CD4-positive, alpha-beta T cell treated with Interleukin-6 for 4 hours (primary cell): ENCODE data around the gene SV2C.
"Not testable (repeated sequence)": the region's sequence is repeated elsewhere in the genome, so short reads cannot be mapped to it uniquely, and the experiment has no call there.

Experiments used
- DNase-seq: peaks from one replicate; pipeline ENCODE4 v3.0.0-alpha.2; 2020; ENCODE audit warnings: mixed read lengths

SV2C gene, protein sequence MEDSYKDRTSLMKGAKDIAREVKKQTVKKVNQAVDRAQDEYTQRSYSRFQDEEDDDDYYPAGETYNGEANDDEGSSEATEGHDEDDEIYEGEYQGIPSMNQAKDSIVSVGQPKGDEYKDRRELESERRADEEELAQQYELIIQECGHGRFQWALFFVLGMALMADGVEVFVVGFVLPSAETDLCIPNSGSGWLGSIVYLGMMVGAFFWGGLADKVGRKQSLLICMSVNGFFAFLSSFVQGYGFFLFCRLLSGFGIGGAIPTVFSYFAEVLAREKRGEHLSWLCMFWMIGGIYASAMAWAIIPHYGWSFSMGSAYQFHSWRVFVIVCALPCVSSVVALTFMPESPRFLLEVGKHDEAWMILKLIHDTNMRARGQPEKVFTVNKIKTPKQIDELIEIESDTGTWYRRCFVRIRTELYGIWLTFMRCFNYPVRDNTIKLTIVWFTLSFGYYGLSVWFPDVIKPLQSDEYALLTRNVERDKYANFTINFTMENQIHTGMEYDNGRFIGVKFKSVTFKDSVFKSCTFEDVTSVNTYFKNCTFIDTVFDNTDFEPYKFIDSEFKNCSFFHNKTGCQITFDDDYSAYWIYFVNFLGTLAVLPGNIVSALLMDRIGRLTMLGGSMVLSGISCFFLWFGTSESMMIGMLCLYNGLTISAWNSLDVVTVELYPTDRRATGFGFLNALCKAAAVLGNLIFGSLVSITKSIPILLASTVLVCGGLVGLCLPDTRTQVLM

DNA sequence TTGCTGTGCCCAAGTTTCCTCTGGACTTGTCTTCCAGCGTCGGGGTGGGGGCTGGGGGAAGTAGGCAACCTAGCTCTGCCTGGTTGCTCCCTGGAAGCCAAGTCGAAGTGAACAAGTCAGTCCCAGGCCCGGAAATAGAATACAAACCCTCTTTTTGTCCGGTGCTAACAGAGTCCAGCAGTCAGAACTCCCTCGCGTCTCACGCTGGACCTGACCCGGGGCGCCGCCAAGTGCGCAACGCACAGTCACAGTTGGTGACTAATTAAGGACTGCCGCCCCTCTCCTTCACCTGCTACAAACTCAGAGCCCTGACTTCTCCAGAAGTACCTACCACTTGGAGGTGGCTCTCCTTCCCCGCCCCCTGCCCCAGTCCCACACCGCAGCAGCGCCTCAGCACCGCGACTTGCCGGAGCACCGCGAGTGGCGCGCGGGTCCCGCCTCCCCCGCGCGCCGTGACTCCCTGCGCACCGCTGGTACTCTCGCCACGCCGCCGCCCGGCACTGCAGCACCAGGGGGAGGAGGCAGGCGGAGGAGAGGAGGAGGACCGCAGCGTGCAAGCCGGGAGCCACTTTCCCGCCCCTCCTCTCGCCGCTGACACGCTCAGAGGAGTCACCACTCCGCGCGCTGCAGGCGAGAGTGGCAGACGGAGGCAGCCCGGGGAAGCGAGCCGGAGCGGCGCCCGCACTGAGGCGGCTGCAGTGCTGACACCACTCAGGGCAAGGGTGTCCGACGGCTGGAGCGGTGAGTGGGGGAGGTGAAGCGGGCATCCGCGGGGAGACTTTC, at the start of gene SV2C:
TSS of gene SV2C (plus strand) at position 612 of the 783 bp plus-strand sequence. CDS start 48,368 bp downstream, outside the sequence.
- DNase-seq: no peak

DNA sequence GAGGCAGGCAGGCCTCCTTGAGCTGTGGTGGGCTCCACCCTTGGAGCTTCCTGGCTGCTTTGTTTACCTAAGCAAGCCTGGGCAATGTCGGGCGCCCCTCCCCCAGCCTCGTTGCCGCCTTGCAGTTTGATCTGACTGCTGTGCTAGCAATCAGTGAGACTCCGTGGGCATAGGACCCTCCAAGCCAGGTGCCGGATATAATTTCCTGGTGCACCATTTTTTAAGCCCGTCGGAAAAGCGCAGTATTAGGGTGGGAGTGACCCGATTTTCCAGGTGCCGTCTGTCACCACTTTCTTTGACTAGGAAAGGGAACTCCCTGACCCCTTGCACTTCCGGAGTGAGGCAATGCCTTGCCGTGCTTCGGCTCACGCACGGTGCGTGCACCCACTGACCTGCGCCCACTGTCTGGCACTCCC, 45.4 kb upstream of the SV2C start:
- DNase-seq: not testable (repeated sequence)

GRCh38 chr5:76038212-76038611, 45.0 kb upstream of the SV2C start:
- DNase-seq: no peak

DNA sequence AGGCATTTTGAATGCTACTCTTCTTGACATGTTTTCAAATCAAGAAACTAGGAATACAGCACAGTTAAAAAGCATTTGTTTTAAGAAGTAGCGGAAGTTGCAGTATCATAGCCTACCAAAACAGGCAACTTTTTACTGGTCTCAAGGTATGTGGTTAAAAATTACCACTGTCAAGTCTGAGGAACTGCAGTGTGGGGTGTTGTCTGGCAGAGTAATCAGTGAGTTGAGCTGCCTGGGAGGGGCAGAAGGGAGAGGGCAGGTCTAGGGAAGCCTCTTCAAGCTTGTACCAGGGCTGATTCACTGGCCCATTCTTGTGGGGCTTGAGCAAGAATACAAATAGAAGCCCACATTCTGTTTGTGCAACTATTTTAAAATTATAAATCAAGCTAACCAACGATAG, 42.4 kb upstream of the SV2C start:
- DNase-seq: no peak

- DNase-seq: no peak
These were observed 41.3 kb upstream of the SV2C start for GRCh38 chr5:76041863-76042262.

DNA sequence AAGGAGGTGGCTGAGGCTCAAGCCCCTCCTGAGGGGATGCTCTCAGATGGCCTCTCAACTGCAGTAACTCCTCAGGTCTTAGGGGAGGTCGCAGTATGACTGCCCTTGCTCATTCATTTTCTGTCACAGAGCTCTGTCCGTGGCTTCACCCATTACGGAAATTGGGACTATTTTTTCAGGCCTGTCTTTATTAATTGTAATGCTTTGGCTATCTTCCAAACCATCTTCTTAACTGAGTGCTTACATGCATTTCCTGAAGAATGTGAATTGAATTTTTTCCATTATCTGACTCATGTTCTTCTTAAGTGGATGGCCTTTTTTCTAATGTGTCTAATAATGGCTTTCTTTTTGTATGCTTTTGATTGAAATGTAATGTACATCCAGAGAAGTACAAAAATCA, 36.4 kb upstream of the SV2C start:
- no peak for DNase-seq

DNA sequence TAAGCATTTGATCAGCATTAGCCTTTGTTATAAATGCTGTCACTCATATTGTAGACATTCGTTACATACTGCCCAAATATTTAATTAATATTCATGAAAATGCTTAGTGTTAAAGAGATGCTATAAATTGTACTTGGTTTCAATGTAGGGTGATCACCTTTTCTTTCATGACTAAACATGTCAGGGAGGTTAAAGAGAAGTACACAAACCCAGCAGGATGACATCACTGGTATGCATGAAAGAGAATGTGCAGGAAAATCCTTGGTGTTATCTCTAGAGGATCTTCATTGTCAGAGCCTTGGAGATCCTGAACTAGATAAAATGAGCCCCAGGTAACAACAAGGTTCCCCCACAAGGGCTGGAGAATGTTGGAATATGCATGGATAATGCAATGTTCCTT, 33.0 kb upstream of the SV2C start:
- no peak for DNase-seq

DNA sequence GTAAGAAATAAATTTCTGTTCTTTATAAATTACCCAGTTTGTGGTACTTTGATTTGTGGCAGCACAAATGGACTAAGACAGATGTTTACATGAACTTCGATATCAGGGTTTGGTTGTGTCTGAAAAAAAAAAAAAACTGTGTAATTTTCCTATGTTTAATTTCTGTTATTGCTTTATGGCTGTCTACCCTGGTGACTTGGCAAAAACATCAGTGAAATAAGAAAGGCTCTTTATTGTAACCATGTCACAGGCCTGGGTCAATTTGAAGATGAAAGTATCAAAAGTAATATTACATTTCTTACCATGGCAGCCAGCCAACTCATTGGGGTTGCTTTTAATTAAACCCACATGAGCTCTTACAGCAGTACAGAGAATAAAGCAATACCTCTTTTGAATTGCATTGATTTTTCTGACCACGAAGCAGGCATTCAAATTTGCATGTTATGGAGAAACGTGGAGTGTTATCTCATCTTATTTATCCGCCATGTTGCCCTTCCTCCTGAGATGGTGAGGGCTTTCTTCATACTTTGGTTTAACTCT, 20.6 kb upstream of the SV2C start:
- no peak for DNase-seq

- no peak for DNase-seq
These were observed 17.9 kb upstream of the SV2C start for GRCh38 chr5:76065258-76065657.

DNA sequence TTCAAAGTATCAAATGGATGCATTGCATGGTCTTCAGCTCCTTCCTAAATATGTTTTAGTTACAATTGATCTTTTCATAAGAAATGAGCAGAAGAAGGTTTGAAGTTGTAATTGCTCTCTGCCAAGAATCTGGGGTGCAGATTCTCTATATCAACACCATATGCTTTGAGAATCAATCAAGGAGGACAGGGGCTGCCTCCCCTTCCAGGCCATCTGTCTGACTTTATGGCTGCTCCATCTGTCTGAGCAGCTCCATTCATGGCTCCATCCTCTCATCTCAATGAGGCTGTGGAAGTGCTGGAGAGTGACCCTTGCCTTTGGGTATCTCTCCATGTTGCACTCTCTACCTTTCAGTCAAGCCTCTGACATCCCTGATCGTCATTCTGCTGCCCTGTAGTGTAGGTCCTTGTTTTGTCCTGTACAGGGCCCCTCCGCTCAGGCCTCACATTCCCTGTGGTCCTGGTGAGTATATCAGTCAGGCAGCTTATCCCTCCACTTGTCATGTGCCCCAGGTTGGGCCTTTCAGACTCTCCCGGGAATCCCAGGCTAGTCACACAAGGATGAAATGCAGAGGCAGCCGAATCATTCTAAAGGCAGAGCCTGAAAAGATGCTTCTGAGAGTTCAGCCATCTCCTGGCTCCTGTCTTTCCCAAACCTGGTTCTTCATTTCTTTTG, 14.0 kb upstream of the SV2C start:
- DNase-seq: no peak

- DNase-seq: peak; percentile 7
These were observed 8.6 kb upstream of the SV2C start for GRCh38 chr5:76074487-76075065.

DNA sequence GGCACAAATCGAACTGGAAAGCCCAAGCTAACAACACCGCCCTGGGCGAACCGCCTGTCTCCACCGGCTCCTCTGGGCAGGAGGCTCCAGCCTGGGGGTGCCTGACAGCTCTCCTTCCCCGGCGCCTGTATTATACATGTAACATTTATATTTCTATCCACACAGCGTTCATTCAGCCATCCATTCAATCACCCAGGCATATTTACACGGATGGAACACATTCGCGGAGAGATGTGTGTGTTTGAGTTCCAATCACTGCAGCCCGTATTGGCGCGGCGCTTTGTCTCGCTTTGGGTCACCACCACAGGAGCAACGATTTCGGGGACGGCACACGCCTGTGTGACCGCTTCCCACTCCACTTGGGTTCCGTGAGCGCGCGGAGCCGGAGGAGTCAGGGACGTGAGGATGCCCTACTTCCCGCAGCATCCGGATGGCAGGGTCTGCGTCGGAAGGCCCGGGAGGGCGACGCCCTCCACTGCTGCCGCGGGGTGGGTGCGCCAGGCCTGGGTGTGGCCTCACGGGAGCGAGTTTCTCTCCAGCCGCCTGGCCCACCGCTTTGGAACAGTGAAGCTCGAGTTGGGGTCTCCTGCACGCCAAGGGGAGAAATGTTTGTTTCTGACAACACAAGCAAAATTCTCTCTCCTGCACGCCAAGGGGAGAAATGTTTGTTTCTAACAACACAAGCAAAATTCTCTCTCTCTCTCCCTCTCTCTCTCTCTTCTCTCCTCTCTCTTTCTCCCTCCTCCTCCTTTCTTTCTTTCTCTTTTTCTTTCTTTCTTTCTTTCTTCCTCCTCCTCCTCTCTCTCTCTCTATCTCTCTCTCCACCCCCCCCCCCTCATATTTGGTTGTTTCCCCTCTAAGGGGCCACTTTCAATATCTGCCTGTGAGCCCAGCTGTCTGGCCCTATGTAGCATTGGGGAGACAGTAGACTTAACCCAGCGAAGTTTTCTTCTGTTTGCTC, 1.1 kb upstream of the SV2C start:
- no peak for DNase-seq

- no peak for DNase-seq
These were observed 642 bp downstream of the SV2C start for GRCh38 chr5:76083555-76084495.

DNA sequence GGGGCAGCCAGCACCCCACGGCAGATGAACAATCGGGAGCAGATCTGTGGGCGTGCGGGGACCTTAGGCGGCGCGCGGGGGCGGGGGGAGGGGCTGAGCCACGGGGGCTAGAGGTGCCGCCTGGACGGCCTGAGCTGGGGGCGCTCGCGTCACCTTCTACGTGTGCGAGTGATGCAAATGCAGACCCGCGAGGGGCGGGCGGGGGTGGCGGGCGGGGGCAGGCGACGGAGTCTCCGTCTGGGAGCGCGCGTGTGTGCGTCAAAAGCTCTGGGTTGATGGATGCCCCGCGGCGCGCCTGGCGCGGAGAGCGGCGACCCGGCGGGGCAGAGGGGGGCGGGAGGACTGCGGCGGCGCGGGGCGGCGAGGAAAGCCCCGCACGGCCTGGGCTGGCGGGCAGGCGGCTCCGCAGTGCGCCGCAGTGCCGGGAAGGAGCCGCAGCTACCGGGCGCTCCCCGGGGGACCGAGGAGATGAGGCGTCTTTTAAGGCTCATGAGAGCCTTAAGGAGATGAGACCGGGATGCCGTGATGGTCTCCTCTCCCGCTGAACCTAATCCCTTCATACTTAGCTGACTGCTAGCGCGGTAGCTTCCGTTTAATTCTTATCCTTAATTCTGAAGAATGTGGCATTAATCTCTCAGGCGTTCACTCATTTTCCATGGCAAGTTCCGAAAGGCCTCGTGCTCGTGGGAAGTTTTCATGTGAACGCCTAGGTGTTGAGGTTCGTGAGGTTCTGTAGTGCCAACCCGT, 1.5 kb downstream of the SV2C start:
- DNase-seq: no peak

- no peak for DNase-seq
These were observed 2.0 kb downstream of the SV2C start for GRCh38 chr5:76085243-76085579.

GRCh38 chr5:76086095-76086494, 2.9 kb downstream of the SV2C start:
- DNase-seq: no peak

DNA sequence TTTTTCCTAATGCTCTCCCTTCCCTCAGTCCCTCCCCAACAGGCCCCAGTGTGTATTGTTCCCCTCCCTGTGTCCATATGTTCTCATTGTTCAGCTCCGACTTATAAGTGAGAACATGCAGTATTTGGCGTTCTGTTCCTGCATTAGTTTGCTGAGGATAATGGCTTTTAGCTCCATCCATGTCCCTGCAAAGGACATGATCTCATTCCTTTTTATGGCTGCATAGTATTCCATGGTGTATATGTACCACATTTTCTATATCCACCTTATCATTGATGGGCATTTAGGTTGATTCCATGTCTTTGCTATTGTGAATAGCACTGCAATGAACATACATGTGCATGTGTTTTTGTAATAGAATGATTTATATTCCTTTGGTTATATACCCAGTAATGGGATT, 6.0 kb downstream of the SV2C start:
- not testable (repeated sequence) for DNase-seq

- no peak for DNase-seq
These were observed 8.2 kb downstream of the SV2C start for GRCh38 chr5:76091351-76091750.

DNA sequence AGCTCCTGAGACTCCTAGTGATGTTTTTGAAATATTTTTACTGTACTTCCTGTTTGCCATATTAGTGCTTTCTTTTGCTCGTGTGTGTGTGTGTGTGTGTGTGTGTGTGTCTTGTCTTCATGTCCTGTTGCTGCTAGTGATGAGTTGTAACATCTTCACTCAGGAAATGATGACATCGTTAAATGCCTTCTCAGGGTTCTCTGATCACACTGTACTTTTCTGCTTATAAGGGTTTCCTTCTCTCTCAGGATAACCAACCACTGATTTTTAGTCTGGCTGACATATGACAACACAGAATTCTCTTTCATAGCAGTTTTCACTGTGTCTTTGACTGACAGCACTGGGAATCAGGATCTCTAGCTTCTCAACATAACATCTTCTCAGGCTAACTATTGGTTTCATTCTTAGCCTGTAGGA, 16.1 kb downstream of the SV2C start:
- no peak for DNase-seq
